DND-41 (cell line): ENCODE results near the gene CENPS.

Source experiments
- ATAC-seq: fragments of 200-7000 bp; cut with Tn5 transposase; 3 replicates; pipeline ENCODE4 v1.9.1; 2021; ENCODE audit warnings: low read depth; ENCODE audit not compliant: insufficient read depth
- DNase-seq: peaks from one replicate; pipeline ENCODE4 v3.0.0-alpha.2; 2020
- H2AFZ ChIP-seq: 2 replicates; pipeline ENCODE4 v1.6.0; 2012; ENCODE audit warnings: low read depth, low read length
- H3K27ac ChIP-seq: 2 replicates; pipeline ENCODE4 v1.5.1; 2012; ENCODE audit warnings: low read length, inconsistent platforms
- H3K27me3 ChIP-seq: fragments of 200-600 bp; sonication (generic); 2 replicates; pipeline ENCODE4 v1.6.0; 2012; ENCODE audit warnings: low read length, mild to moderate bottlenecking, inconsistent platforms; ENCODE audit not compliant: insufficient read depth, poor library complexity
- H3K36me3 ChIP-seq: 2 replicates; pipeline ENCODE4 v1.5.1; 2012; ENCODE audit warnings: low read length, inconsistent platforms; ENCODE audit not compliant: insufficient read depth
- H3K4me1 ChIP-seq: 2 replicates; pipeline ENCODE4 v1.5.1; 2012; ENCODE audit warnings: mild to moderate bottlenecking, low read length; ENCODE audit not compliant: insufficient read depth
- H3K4me2 ChIP-seq: 2 replicates; pipeline ENCODE4 v1.6.0; 2012; ENCODE audit warnings: mild to moderate bottlenecking, moderate library complexity, low read length, inconsistent platforms; ENCODE audit not compliant: insufficient read depth
- H3K4me3 ChIP-seq, 2 experiments: fragments of 200-600 bp in 1 of 2; shearing (Covaris generic) in 1 of 2; 2 replicates each; pipeline ENCODE4 v1.5.1; 2012 to 2016; ENCODE audit warnings: inconsistent platforms in 2 of 2, low read length in 2 of 2, mild to moderate bottlenecking in 2 of 2, low read depth in 1 of 2, moderate library complexity in 1 of 2
- H3K79me2 ChIP-seq: 2 replicates; pipeline ENCODE4 v1.6.0; 2012; ENCODE audit warnings: low read length, inconsistent platforms; ENCODE audit not compliant: insufficient read depth
- H3K9ac ChIP-seq: 2 replicates; pipeline ENCODE4 v1.6.0; 2012; ENCODE audit warnings: low read depth, mild to moderate bottlenecking, inconsistent platforms, low read length, moderate library complexity
- H3K9me3 ChIP-seq: 2 replicates; pipeline ENCODE4 v1.5.1; 2012; ENCODE audit warnings: low read length, moderate library complexity, mild to moderate bottlenecking, inconsistent platforms; ENCODE audit not compliant: insufficient read depth, severe bottlenecking
- H4K20me1 ChIP-seq: 2 replicates; pipeline ENCODE4 v1.6.0; 2012; ENCODE audit warnings: low read length; ENCODE audit not compliant: insufficient read depth
- CTCF ChIP-seq: IDR thresholded peaks from 2 replicates; pipeline ENCODE4 v1.5.1; 2012; ENCODE audit warnings: borderline replicate concordance, low read length, moderate library complexity, mild to moderate bottlenecking; ENCODE audit not compliant: poor library complexity, severe bottlenecking; ENCODE audit errors: extremely low read depth
- EZH2 ChIP-seq: IDR thresholded peaks from 3 replicates; pipeline ENCODE4 v1.6.1; 2012; ENCODE audit warnings: borderline replicate concordance, low read depth, mild to moderate bottlenecking, moderate library complexity, low read length, inconsistent platforms; ENCODE audit not compliant: severe bottlenecking

Gene CENPS

DNA sequence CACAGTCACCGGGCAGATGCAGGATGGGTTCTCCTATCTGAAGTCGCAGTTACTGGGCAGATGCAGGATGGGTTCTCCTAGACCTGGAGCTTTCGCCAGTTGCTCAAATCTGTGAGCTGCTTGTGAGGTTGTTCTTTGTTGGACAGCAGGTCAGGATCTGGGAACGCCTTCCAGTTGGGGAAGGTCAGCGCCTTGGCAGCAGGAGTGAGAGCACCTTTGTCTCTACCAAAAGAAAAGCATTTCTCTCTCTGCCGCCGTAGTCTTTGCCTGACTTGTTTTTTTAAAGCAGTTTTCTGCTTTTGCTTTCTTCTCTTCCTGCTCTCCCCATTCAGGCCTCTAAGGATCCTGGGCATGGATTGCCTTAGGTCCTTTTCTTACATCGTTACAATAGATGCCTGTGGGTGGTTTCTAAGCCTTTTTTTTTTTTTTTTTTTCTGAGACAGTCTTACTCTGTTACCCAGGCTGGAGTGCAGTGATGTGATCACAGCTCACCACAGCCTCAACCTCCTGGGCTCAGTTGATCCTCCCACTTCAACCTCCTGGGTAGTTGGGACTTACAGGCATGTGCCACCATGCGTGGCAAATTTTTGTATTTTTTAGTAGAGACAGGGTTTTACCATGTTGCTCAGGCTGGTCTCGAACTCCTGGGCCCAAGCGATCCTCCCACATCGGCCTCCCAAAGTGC, 60.2 kb downstream of the CENPS start:
- Histone ChIP-seq H3K36me3 (peaks cover 2% of the 10 kb centered on the region; the same call in 1 of the 2 replicates), H3K4me2 (no peak overlapping the region), H2AFZ (no peak overlapping the region), H4K20me1 (peaks cover 14% of the 10 kb centered on the region; the same call in 1 of the 2 replicates), H3K79me2 (peaks cover 58% of the 10 kb centered on the region), H3K9ac (no peak overlapping the region), H3K9me3 (no peaks in the 10 kb centered on the region), H3K27me3 (no peaks in the 10 kb centered on the region), H3K4me3 (no peak overlapping the region), H3K27ac (no peak overlapping the region), H3K4me1 (peaks cover 15% of the 10 kb centered on the region)
- no peak for ATAC-seq
- TF ChIP-seq EZH2 (no peak), CTCF (no peak)
- DNase-seq: no peak
